ENCODE results near the gene ENTPD3.
A peak's percentile ranks its signal among the peaks of the same experiment; 100 is the strongest.

ENTPD3 gene

GRCh38 chr3:40465456-40465855 is 78.5 kb downstream of the ENTPD3 start:
- no peak for DNase-seq (ENCODE audit: low spot score)
- no peak for TF ChIP-seq CTCF (IDR thresholded peaks at IDR 0.05; ENCODE audit: extremely low read depth, missing control alignments)

GRCh38 chr3:40468018-40468417 is 81.0 kb downstream of the ENTPD3 start:
- TF ChIP-seq CTCF (IDR thresholded peaks at IDR 0.05; ENCODE audit: extremely low read depth, missing control alignments), result no peak
- no peak for DNase-seq (ENCODE audit: low spot score)

GRCh38 chr3:40470701-40471100 is 83.7 kb downstream of the ENTPD3 start:
- TF ChIP-seq CTCF (IDR thresholded peaks at IDR 0.05; ENCODE audit: extremely low read depth, missing control alignments), result no peak
- no peak for DNase-seq (ENCODE audit: low spot score)

GRCh38 chr3:40476478-40477470 is 89.8 kb downstream of the ENTPD3 start, which contains the start of gene ZNF619:
Gene ZNF619, plus strand, starts transcription at chr3:40477122. Its CDS starts 858 bp downstream, at chr3:40477980.
- peak; percentile 79 for DNase-seq (ENCODE audit: low spot score)
- no peak for TF ChIP-seq CTCF (IDR thresholded peaks at IDR 0.05; ENCODE audit: extremely low read depth, missing control alignments)

GRCh38 chr3:40477666-40478065 is 90.7 kb downstream of the ENTPD3 start:
- no peak for DNase-seq (ENCODE audit: low spot score)
- TF ChIP-seq CTCF (IDR thresholded peaks at IDR 0.05; ENCODE audit: extremely low read depth, missing control alignments), result no peak

All from GM20000 (cell line).